GM15510 (cell line): Measurements from ENCODE around the gene GLOD5.
A peak's percentile ranks its signal among the peaks of the same experiment; 100 is the strongest.

ENCODE experiments used
- POLR2A ChIP-seq: IDR thresholded peaks from 3 replicates; pipeline ENCODE4 v1.6.1; 2011; ENCODE audit warnings: borderline replicate concordance; ENCODE audit not compliant: insufficient read length; ENCODE audit errors: extremely low read depth

Gene GLOD5

DNA sequence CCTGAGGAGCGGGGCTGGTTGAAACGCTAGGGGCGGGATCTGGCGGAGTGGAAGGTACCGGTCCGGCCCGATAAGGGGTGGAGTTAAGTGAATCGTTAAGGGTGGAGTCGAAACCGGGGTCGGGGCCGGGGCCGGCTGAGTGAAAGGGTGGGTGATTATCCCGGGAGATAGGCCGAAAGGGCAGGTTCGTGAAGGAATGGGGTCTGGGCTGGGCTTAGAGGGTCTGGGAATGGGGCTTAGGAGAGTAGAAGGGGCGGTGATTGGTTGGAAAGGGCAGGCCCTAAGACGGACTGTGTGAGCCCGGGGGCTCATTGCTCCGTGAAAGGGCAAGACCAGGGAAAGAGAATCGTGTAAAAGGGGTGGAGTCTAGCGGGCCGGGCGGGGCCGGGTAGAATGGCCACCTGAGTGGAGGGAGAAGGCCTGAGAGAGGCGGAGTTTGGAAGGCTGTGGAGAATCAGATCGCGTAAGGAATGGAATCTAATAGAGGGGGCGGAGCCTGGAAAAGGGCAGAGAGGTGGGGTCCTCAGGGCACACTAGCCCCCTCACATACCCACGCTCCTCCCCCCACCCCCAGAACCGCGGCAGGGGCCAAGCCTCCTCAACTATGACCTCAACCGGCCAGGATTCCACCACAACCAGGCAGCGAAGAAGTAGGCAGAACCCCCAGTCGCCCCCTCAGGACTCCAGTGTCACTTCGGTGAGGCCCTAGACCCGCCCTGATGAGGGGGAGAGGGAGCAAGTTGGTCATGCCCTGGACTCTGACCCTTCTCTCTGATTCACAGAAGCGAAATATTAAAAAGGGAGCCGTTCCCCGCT lies 40.8 kb downstream of the GLOD5 start:
- TF ChIP-seq POLR2A = peak; percentile 52

DNA sequence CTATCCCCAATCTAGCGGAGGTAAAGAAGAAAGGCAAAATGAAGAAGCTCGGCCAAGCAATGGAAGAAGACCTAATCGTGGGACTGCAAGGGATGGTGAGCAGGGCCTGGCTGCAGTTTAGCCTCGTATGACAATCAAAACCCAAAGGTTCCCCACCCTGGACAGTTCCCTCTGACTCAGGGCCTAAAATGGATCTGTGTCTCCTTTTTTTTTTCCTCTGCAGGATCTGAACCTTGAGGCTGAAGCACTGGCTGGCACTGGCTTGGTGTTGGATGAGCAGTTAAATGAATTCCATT lies 41.3 kb downstream of the GLOD5 start:
- TF ChIP-seq POLR2A = no peak

GRCh38 chrX:48806081-48806480 lies 44.5 kb downstream of the GLOD5 start:
- no peak for TF ChIP-seq POLR2A

DNA sequence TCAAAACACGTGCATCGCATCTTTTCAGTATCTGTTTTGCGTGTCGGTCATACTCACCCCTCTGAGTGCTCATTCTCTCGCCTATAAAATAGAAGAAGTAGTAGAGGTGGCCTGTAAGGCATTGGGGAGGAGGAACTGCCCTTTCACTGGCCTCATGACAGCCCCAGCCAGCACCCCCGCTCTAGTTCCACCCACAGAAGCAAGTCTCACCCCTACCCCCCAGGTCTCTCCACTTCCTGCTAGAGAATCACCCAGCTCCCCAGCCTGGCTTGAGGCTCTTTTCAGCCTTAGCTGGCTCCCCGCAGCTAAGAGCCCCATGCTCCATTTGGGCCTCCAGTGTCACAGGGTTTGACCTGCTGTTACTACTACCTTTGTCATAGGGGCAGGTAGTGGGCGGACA lies 52.1 kb downstream of the GLOD5 start:
- no peak for TF ChIP-seq POLR2A

- no peak for TF ChIP-seq POLR2A
Measured at GRCh38 chrX:48814722-48815121, 53.2 kb downstream of the GLOD5 start.

DNA sequence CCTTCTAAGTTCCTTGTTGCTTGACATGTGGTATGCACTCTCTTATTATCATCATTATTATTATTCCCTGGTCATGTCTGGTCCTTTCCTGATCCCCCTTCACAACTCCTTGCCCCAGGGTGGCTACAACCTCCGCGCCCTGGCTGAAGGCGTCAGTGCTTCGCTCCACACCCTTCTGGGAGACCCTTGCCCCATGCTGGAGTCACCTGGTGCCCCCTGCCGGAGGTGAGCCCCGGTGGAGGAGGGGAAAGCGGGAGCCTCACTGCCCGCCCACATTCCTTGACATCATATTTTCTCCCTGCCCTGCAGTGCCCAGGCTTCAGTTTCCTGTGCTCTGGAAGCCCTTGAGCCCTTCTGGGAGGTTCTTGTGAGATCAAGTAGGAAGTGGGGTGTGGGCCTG lies 53.7 kb downstream of the GLOD5 start:
- TF ChIP-seq POLR2A = no peak

DNA sequence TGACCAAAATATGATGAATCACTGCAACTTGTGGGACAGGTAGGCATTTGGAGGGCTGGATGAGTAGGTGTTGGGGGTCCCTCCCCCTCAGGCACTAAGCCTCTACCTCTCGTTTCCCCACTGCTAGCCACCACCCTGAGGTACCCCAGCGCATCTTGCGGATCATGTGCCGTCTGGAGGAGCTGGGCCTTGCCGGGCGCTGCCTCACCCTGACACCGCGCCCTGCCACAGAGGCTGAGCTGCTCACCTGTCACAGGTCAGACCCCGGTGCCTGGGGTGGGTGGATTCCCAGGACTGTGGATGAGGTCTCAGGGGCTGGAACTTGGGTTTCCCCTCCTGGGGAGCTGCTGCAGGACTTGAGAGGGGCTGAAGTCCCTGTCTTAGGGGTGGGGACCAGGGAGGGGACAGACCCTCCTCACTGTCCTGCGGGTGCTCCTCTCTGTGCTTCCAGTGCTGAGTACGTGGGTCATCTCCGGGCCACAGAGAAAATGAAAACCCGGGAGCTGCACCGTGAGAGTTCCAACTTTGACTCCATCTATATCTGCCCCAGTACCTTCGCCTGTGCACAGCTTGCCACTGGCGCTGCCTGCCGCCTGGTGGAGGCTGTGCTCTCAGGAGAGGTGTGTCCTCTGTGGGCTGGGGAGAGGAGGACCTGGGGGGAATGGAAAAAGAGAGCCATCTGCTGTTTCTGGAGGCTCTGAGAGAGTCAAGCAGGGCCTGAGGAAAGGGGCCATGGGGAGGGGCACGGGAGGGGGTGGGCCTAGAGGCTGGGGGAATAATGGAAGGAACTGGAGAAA lies 54.7 kb downstream of the GLOD5 start:
- TF ChIP-seq POLR2A = no peak

GRCh38 chrX:48818098-48818497 lies 56.6 kb downstream of the GLOD5 start:
- TF ChIP-seq POLR2A = no peak

- no peak for TF ChIP-seq POLR2A
Measured at GRCh38 chrX:48818866-48819265, 57.3 kb downstream of the GLOD5 start.

DNA sequence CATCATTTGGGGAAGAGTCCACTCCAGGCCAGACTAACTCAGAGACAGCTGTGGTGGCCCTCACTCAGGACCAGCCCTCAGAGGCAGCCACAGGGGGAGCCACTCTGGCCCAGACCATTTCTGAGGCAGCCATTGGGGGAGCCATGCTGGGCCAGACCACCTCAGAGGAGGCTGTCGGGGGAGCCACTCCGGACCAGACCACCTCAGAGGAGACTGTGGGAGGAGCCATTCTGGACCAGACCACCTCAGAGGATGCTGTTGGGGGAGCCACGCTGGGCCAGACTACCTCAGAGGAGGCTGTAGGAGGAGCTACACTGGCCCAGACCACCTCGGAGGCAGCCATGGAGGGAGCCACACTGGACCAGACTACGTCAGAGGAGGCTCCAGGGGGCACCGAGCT lies 61.5 kb downstream of the GLOD5 start:
- no peak for TF ChIP-seq POLR2A
